LNCaP clone FGC (cell line): ENCODE results near the gene PTPRG.
"Not testable (repeated sequence)": the region's sequence is repeated elsewhere in the genome, so short reads cannot be mapped to it uniquely, and the experiment has no call there.

Experiments
- DNase-seq: peaks from one replicate; pipeline ENCODE4 v3.0.0-alpha.2; 2011; ENCODE audit warnings: low read depth
- H3K4me3 ChIP-seq: 2 replicates; pipeline ENCODE4 v1.5.1; 2011; ENCODE audit warnings: mild to moderate bottlenecking, low read depth, low read length, control low read depth
- CTCF ChIP-seq: IDR thresholded peaks from 2 replicates; pipeline ENCODE4 v1.5.1; 2012; ENCODE audit warnings: mild to moderate bottlenecking; ENCODE audit not compliant: control insufficient read depth, insufficient read depth; ENCODE audit errors: extremely low read depth

PTPRG gene

GRCh38 chr3:61748288-61748687 lies 186.9 kb downstream of the PTPRG start:
- DNase-seq = no peak
- no peak overlapping the region for H3K4me3 ChIP-seq
- no peak for TF ChIP-seq CTCF

- no peak for DNase-seq
- TF ChIP-seq CTCF = no peak
- H3K4me3 ChIP-seq = no peak overlapping the region
Observed at GRCh38 chr3:61750766-61751165, 189.4 kb downstream of the PTPRG start.

- no peak overlapping the region for H3K4me3 ChIP-seq
- TF ChIP-seq CTCF = no peak
- DNase-seq = no peak
Observed at GRCh38 chr3:61758839-61759238, 197.5 kb downstream of the PTPRG start.

- not testable (repeated sequence) for H3K4me3 ChIP-seq
Observed at GRCh38 chr3:61760783-61761182, 199.4 kb downstream of the PTPRG start.

GRCh38 chr3:61761694-61762430 lies 200.5 kb downstream of the PTPRG start:
- no peak overlapping the region for H3K4me3 ChIP-seq
- no peak for TF ChIP-seq CTCF
- no peak for DNase-seq

More at GRCh38 chr3:61760783-61761182, 199.4 kb downstream of the PTPRG start:
- DNase-seq = not testable (repeated sequence)

GRCh38 chr3:61765157-61765876 lies 203.9 kb downstream of the PTPRG start:
- H3K4me3 ChIP-seq = no peak overlapping the region
- no peak for TF ChIP-seq CTCF
- DNase-seq = no peak

- DNase-seq = no peak
- no peak for TF ChIP-seq CTCF
- H3K4me3 ChIP-seq = no peak overlapping the region
Observed at GRCh38 chr3:61768284-61769037, 207.1 kb downstream of the PTPRG start.
